T-helper 22 cell (primary cell): ENCODE data around the gene ZNF425.
"Not testable (repeated sequence)": the region's sequence is repeated elsewhere in the genome, so short reads cannot be mapped to it uniquely, and the experiment has no call there.

Source experiments
- DNase-seq: peaks from one replicate; pipeline ENCODE4 v3.0.0-alpha.2; 2020; ENCODE audit warnings: low read depth

ZNF425 gene, protein sequence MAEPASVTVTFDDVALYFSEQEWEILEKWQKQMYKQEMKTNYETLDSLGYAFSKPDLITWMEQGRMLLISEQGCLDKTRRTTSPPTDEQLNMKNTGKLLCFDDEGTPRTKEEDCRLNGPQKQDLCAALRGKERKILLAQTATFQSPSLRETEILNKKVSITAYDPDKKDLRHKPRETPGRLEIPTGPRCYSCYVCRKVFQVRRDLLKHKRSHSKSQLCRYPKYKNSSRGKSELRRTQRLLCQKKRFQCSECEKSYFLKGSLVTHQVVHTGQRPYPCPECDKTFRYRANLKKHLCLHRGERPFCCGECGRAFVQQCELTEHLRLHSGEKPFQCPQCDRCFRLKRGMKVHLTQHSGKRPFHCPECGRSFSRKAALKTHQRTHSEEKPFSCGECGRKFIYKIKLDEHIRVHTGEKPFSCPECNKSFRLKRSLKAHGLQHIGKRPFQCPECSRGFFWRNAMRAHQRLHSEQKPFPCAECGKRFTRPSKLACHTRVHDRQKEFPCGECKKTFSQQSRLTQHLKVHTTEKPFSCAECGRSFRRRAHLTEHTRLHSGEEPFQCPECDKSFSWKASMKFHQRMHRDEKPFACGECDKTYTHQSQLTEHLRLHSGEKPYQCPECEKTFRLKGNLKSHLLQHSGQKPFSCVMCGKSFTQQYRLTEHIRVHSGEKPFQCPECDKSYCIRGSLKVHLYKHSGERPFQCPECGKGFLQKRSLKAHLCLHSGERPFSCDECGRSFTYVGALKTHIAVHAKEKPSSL

DNA sequence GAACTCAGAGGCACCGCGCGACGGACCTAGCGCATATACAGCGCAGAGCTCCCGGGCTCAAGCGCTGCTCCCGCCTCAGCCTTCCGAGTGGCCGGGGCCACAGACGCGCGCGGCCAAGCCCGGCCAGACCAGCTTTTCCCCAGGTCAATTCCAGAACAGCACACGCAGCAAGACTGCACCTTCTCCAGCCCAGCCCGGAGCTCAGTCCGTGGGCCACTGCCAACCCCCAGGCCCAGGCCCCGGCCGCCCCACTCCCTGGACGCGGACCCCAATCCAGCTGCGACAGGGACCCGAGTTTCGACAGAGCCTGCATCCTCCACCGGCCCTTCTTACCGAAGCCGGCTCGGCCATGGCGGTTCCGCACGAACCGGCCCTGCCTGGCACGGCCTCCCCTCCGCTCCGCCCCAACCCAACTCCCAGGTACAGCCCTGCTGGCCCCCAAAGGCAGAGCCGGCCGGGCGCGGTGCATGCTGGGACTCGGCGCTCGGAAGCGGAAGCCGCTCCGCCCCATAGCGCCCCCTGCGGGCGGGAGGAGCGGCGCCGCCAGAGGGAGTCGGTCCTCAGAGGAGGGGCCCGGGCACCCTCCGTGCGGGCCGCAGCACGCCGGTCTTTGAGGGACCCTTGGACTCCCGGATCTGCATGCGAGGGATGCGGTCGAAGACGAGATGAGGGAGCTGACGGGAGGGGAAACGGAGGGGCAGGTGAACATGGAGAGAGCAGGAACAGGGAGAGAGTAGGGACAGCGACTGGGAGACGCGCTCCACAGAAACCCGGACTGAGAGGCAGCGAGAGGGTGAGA is at the start of gene ZNF425:
TSS of gene ZNF425 (minus strand) at position 462 of the 799 bp plus-strand sequence. CDS start at position 351, 111 bp downstream.
- DNase-seq = peak; percentile 86

DNA sequence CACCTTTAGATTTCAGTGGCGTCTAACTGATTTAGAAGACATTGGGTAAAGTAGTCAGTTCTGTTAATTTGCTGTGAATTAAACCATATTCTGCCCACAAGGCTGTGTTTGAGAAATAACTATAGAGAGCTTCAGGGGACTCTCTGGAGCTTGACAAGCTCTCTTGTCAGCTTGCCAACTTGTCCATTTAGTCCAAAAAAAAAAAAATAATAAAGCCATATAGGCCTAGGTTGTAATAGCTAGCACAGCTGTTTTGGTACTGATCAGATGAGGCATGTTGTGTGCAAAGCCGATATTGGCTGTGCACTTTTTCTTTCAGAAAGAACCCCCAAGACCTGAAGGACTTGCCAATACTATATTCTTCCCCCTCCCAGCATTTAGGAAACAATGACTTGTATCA is 49.0 kb upstream of the ZNF425 start:
- DNase-seq = no peak

DNA sequence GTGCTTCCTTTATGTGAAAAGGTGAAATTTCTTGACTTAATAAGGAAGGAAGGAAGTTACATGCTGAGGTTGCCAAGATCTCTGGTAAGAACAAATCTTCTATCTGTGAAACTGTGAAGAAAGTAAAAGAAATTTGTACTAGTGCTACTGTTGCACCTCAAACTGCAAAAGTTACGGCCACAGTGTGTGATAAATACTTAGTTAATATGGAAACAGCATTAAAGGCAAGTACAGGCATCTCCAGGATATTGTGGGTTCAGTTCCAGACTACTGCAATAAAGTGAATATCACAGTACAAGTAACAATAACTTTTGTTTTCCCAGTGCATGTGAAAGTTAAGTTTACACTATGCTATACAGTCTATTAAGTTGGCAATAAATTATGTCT is 46.4 kb upstream of the ZNF425 start:
- no peak for DNase-seq

DNA sequence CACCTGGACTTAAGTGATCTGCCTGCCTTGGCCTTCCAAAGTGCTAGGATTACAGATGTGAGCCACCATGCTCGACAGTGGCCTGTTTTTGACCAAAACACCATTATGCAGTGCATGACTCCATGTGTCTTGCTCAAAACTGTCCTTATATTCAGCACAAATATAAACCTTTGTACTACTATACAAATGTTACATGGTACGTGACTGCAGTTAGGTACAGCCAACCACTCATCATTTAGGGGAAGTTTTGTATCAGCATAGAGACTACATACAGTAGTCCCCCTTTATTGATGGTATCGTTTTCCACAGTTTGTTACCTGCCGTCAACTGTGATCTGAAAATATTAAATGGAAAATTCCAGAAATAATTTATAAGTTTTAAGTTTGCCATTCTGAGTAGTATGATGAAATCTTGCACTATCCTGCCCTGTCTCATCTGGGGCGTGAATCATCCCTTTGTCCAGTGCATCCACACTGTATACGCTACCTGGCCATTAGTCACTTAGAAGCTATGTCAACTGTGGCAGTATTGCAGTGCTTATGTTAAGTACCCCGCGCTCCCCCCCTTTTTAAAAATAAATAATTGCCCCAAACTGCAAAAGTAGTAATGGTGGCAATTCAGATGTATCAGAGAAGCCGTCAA is 45.9 kb upstream of the ZNF425 start:
- no peak for DNase-seq

DNA sequence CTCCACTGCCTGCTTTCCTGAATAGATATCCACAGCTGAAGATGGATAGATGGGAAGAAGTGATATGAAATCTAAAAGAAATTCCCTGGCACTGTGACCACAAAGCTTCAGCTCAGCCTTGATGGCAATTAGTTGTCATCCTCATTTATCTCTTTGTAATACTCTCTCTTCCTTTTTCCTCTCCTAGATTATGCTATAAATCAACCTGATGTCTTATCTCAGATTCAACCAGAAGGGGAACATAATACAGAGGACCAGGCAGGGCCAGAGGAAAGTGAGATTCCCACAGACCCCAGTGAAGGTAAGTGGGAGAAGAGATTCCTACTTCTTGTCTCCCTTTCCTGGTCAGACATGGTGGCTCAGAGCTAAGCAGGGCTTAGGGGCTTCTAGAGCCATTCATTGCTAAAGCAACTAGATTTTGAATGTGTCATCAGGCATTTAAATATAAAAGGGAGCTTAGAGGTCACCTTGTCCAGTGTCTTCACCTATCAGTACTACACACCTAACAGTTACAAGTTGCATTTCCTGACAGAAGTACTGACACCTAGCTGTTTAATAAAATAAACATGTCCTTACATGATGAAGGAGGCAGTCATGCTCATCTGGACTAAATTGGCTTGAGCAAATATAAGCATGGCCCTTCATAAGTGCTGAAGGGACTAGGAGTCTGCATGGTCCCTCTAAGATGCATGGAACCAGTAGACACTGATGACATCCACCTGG is 40.7 kb upstream of the ZNF425 start:
- DNase-seq = no peak

DNA sequence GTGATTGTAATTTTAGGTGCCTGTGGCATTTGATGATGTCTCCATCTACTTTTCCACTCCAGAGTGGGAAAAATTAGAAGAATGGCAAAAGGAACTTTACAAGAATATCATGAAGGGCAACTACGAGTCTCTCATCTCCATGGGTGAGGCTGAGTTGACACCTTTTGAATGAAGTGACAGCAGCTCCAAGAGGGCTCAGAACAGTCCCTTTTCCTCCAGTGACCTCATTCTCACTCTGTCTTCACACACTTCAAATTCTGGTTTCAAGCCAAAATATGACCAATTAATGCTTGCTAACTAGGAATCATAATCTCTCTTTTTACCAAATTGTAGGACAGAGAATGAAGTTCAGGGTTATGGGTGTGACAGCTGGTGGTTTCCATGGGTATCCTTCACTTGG is 40.0 kb upstream of the ZNF425 start:
- DNase-seq = no peak

DNA sequence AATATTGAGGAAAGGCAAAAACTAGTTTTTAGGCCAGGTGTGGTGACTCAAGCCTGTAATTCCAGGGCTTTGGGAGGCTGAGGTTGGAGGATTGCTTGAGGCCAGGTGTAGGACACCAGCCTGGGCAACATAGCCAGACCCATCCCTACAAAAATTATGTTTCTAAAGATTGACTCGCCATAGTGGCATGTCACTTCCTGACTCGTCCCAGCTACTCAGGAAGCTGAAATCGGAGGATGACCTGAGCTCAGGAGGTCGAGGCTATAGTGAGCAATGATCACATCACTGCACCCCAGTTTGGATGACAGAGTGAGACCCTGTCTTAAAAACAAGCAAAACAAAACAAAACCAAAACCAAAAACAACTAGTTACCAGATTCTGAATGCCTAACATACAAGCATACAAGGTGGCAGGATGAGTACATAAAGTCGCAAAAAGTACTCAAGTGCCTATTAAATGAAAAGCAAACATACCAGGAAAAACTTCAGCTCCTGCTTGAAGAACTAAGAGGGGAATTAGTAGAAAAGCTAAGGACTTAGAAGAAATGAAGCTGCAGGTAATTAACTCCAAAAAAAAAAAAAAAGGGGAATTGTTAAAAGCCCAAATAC is 35.2 kb upstream of the ZNF425 start:
- DNase-seq = no peak

DNA sequence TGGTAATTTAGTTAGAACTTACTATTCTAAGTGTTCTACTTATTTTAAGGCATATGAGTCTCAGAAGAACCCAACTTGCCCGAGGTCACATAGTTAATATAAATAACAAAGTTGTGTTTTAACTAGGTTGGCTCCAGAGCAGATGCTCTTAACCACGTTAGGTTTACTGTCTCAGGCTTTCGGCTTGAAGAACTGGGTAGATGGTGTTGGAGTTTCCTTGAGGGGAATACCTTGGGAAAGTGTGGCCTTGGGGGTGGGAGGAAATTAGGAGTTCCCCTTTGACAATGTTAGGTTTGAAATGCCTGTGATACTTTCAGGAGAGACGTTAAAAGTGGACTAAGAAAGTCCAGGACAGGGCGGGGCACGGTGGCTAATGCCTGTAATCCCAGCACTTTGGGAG is 30.8 kb upstream of the ZNF425 start:
- DNase-seq = no peak

DNA sequence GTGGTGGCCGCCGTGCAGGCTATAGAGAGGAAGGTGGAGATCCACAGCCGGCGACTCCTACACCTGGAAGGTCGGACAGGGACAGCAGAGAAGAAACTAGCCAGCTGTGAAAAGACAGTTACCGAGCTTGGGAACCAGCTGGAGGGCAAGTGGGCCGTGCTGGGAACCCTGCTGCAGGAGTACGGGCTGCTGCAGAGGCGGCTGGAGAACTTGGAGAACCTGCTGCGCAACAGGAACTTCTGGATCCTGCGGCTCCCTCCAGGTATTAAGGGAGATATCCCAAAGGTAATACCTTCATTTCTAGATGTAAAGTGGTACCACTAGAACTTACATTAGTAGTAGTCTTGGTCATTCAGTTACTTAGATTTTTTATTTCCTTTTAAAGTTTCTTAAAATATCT is 27.9 kb upstream of the ZNF425 start:
- DNase-seq = no peak

DNA sequence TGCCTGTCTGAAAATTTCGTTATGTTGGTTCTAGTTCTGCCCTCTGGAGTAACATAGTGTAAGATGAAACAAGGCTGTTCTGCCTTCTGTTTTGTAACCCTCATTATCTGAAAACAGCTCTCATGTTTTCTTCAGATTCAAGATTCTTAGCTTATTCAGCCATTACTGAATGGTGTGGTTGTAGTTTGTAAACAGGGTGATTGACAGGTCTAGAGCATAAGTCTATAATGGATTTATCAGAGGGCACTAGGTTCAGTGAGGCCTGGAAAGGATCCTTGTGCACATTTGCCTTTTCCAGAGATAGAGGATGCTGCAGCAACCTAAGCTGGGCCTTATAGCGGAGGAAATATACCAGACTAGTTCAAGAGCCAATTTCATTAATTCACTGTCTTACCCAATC is 27.2 kb upstream of the ZNF425 start:
- no peak for DNase-seq

DNA sequence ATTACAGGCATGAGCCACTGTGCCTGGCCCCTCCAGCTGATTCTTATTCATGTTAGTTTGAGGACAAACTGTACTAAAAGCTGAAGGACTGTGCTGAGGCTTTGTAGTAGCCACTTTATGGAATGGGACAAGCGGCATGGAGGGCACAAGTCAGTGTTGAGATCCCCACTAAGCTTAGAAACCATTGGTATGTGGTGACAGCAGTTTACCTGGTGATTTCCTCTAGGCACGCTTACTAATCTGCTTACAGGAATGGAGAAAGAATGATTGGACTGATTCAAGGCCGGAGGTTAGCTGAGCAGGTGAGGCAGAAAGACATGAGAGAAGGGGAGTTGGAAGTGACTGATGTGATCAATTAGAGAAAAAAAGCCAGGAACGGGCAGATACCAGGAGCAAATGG is 24.9 kb upstream of the ZNF425 start:
- no peak for DNase-seq

DNA sequence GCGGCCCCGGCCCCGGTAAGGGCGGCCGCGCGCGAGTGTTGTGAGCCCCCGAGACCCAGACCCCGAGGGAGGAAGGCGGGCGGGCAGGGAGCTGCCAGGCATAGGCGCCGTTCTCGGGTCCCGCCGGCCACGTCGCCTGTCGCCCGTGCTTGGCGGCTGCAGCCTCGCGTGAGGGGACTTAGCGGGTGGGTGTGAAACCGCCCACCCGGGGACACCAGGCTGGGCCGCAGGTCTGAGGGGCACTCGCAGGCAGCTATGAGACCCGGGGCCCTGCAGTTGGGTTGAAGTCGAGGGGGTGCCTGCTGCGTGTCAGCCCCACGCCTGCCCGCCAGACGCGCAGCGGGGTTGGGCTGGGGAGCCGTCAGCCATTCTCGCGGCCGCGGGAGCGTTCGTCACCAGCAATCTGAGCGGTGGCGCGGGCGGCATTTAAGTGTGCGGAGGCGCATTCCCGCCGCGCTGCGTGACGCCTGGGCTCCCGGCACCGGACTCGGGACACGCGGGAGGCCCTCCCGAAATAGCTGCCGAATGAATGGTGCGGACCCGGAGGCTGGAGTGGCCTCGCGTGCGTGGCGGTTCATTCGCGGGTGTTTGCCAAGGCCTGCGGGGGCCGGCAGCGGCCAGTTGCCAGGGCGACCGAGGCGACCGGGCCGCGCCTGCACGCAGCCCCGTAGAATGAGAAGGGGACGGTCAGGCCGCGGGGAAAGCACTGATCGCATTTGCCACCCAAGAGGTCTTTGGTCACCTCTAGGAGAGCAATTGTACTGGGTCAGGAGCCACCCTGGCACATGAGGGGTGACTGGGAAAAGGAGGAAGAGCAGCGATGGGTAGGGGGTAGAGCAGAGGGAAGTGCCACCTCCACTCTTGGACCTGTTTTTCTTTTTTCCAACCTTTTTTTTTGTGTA is 21.9 kb upstream of the ZNF425 start:
- DNase-seq = peak; percentile 50

DNA sequence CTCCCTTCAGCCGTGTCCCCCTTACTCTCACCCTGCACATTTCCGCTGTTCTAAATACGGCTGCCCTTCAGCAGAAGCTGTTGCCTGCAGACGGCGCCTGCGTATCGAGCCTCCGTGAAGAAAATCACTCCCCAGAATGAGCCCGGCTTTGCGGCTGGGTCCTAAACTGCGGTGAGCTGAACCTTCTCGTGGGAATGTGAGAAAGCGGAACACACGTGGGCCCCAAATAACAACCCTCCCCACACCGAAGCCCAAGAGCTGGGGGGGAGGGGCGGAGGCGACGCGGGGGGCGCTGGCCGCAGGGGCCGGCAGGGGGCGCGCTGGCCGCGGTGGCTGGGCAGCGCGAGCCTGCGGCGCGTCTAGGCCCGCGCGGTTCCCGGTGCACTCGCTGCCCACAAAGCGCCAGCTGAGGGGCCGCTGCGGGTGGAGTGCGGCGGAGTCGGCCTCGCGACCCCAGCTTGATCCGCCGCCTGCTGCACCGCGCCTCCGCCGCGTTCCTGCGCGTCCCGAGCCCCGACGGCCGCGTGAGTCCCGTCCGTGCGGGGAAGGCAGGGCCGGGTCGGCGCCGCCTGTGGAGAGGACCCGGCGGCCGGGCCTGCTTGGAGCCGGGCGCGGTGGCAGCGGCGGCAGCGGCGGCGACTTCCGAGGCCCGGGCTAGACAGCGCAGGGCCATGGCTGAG is 21.1 kb upstream of the ZNF425 start, which contains the start of gene ZNF398:
TSS of gene ZNF398 (plus strand) at position 382 of the 680 bp plus-strand sequence. CDS start at position 672, 290 bp downstream.
- DNase-seq = peak; percentile 68

DNA sequence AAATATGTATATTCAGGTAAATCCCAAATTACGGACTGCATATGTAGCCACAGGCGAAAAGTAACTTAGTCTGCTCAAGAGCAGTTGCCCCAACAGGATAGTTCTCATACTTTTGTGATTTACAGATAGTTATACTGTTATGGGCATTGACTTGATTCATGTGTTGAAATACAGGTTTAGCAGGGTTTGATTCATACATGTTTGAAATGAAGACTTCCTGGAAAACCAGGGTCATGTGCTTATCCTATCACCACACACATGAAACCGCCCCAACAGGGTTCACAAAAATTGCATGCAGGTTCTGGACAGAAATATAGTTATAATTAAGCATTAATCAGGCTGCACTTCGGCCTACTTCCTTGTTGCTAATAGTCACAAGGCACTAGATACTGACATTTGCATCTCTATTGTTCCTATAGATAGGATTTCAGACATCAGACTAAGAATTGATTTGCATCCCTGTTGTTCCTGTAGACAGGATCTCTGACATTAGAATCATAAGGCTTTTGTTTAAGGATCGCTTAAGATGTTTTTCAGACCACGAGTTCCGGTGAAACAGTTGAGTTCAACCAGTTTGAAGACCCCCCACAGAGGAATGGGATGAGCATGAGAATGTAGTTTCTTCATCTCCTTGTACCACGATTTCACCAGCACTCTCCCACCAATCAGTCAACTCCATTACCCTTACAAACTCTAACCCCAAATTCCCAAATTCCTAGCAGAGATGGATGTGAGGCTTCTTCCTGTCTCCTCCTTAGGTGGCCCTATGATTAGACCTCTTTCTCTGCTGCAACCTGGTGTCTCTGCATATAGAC is 19.1 kb upstream of the ZNF425 start:
- DNase-seq = no peak

DNA sequence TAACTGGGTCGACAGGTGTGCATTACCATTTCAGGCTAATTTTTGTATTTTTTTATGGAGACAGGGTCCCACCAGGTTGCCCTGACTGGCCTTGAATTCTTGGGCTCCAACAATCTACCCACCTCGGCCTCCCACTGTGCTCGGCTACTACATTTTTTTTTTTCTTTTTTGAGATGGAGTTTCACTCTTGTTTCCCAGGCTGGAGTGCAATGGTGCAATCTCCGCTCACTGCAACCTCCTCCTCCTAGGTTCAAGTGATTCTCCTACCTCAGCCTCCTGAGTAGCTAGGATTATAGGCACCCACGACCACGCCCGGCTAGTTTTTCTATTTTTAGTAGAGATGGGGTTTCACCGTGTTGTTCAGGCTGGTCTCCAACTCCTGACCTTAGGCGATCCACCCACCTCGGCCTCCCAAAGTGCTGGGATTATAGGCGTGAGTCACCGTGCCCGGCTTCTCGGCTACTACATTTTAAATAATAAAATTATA is 18.4 kb upstream of the ZNF425 start:
- DNase-seq = not testable (repeated sequence)

DNA sequence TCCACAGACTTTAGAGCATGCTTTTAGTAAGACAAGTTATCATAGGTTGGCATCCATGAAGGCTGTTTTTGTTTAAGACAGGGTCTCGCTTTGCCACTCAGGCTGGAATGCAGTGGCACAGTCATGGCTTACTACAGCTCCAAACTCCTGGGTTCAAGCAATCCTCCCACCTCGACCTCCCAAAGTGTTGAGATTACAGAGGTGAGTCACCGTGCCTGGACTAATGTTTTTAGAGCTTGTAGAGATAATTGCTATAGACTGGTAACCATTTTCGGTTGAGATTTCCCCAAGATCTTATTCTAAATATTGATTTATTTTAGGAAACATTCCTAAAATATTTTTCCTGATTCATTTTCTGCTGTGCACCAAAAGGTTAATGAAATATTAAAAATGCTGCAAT is 15.8 kb upstream of the ZNF425 start:
- no peak for DNase-seq

DNA sequence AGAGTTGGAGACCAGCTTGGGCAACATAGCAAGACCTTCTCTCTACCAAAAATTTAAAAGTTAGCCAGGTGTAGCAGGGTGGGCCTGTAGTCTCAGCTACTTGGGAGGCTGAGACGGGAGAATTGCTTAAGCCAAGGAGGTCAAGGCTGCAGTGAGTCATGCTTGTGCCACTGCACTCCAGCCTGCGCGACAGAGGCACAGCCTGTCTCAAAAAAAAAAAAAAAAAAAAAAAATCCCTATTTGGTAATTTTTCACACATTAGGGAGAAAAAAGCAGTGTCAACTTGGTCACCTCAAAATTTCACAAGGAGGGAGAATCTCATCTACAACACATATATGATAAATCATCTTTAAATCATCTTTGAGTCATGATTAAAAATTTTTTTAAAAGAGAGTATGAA is 14.7 kb upstream of the ZNF425 start:
- DNase-seq = no peak

DNA sequence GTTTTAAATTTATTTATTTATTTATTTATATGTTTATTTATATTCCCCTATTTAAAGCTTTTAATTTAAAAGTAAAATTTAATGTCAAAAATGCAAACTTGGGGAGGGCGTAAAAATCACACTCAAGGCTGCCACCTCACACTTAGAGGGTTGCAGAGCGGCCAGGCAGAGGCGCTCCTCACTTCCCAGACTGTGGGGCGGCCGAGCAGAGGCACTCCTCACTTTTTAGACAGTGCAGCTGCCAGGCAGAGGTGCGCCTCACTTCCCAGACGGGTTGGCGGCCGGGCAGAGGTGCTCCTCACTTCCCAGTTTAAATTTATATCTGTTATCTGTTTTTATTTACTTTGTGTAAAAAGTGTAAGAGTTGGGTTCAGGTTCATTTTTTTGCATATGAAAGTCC is 10.0 kb upstream of the ZNF425 start:
- no peak for DNase-seq
